ENCODE results near the gene TMEM59.
A peak's percentile ranks its signal among the peaks of the same experiment; 100 is the strongest.

TMEM59 gene

DNA sequence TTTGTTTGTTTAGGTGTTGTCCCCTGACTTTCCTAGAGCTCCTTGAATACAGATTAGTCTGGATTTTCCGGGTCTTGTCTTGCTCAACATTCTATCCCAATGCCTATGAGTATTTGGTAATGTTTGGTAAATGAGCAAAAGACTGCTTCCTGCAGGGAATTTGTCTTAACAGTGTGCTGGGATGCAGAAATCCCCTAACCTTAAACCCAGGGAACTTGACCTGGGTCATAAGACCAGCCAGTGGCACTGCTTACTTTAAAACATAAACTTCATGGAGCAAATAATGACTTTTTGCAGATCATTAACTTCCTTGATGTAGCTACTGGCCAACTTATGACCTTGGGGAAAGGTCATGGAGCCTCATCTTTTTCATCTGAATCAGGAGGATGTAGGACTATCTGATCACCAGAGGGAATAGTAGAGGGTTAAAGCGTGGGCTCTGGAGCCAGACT is 27.6 kb upstream of the TMEM59 start:
- DNase-seq (ENCODE audit: low read depth): no peak
- TF ChIP-seq, protein P1, sequence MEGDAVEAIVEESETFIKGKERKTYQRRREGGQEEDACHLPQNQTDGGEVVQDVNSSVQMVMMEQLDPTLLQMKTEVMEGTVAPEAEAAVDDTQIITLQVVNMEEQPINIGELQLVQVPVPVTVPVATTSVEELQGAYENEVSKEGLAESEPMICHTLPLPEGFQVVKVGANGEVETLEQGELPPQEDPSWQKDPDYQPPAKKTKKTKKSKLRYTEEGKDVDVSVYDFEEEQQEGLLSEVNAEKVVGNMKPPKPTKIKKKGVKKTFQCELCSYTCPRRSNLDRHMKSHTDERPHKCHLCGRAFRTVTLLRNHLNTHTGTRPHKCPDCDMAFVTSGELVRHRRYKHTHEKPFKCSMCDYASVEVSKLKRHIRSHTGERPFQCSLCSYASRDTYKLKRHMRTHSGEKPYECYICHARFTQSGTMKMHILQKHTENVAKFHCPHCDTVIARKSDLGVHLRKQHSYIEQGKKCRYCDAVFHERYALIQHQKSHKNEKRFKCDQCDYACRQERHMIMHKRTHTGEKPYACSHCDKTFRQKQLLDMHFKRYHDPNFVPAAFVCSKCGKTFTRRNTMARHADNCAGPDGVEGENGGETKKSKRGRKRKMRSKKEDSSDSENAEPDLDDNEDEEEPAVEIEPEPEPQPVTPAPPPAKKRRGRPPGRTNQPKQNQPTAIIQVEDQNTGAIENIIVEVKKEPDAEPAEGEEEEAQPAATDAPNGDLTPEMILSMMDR (IDR thresholded peaks at IDR 0.05; ENCODE audit: control insufficient read depth, insufficient read depth, low read depth, low read length, missing control alignments): no peak
- no peak overlapping the region for H3K4me3 ChIP-seq (ENCODE audit: control insufficient read depth, low read depth, low read length)

DNA sequence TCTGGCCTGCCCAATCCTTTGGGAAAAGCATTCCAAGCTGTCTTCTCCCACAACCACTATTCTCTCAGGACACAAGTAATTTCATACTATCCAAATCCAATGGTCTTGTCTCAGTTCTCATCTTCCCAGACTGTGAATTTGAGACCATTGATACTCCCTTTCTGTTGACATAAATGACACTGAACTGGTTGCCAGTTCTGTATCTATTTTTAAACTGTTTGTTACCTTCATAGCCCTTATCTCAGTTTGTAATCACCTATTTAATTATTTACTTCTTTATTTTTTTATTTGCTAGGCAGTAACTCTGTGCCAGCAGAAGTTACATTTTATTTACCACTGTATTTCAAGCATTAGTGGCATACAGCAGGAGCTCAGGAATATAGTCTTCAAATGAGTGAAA is 24.4 kb upstream of the TMEM59 start:
- no peak overlapping the region for H3K4me3 ChIP-seq (ENCODE audit: control insufficient read depth, low read depth, low read length)
- TF ChIP-seq, protein P1 (IDR thresholded peaks at IDR 0.05; ENCODE audit: control insufficient read depth, insufficient read depth, low read depth, low read length, missing control alignments): no peak
- no peak for DNase-seq (ENCODE audit: low read depth)

DNA sequence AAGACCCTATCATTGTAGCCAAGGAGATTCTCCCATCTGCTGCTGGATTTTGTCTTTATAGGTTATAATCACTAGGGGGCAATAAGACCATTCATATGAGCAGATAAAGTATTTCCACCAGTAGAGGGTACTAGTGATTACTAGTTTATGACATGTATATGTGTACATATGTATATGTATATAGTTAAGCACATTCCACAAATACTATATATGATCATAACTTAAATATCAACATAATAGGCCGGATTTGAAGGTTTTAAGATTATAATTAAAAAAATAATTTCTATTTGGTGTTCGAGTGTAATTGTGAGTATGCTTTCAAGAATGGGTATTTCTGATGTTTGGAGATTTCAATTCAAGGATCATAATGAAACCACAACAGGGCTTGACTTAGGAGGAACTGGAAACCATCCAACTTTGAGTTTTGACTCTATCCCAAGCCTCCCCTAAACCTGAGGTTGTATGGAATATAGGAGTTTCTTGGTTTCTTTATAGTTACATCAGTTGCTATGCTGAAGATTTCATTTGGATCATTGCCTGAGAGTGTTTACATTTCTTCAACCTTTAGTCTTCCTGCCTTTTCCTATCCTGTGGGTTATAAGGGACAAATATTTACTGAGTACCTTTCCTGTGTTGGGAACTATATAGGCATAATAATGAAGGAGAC is 17.3 kb upstream of the TMEM59 start:
- TF ChIP-seq, protein P1 (IDR thresholded peaks at IDR 0.05; ENCODE audit: control insufficient read depth, insufficient read depth, low read depth, low read length, missing control alignments): peak; percentile 74
- no peak for DNase-seq (ENCODE audit: low read depth)
- H3K4me3 ChIP-seq (ENCODE audit: control insufficient read depth, low read depth, low read length): no peak overlapping the region

DNA sequence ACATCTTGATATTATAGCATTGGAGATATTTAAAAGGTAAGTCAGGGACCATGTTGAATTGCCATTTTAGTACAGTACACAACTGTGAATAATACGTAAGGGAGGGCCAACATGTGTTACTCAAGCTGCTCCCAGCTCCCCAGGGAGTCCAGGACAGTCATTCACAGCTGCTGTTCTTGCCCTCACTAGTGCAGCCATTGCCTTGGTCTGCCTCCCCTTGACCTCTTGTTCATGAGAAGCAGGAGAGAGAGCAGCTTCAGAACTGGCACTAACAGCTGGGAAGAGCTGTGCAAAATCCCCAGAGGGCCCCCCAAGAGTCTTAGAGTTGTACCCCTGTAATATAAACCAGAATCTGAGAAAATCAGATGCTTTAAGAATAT is 16.8 kb upstream of the TMEM59 start:
- TF ChIP-seq, protein P1 (IDR thresholded peaks at IDR 0.05; ENCODE audit: control insufficient read depth, insufficient read depth, low read depth, low read length, missing control alignments): no peak
- DNase-seq (ENCODE audit: low read depth): no peak
- H3K4me3 ChIP-seq (ENCODE audit: control insufficient read depth, low read depth, low read length): no peak overlapping the region

DNA sequence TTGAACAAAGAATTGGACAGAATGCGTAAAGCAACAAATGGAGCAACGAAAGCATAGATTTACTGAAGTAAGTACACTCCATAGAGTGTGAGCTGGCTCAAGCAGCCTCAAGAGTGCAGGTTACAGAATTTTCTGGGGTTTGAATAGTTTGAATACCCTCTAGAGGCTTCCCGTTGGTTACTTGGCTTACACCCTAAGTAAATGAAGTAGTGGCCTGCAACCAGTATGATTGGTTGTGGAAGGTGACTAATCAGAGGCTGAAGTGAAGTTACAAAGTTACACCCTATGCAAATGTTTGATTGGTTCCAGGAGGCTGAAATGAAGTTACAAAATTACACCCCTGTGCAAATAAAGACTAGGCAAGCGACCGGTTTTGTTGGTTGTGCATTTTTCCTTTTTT is 11.3 kb upstream of the TMEM59 start:
- no peak overlapping the region for H3K4me3 ChIP-seq (ENCODE audit: control insufficient read depth, low read depth, low read length)
- DNase-seq (ENCODE audit: low read depth): no peak
- TF ChIP-seq, protein P1 (IDR thresholded peaks at IDR 0.05; ENCODE audit: control insufficient read depth, insufficient read depth, low read depth, low read length, missing control alignments): no peak

DNA sequence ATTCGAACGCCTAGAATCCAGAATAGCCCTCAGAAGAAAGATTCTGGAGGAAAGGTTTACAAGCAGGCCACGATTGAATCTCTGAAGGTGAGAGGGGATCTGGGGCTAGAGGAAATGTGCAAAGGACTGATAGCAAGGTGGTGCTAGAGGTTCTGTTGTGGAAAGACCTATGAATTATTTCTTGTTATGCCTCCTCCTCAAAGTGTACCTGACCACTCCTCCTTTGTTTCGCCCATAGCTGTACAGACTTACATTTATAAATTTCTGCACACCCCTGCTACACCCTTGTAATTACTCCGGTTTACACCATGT is 1.4 kb upstream of the TMEM59 start:
- TF ChIP-seq, protein P1 (IDR thresholded peaks at IDR 0.05; ENCODE audit: control insufficient read depth, insufficient read depth, low read depth, low read length, missing control alignments): no peak
- no peak for DNase-seq (ENCODE audit: low read depth)
- no peak overlapping the region for H3K4me3 ChIP-seq (ENCODE audit: control insufficient read depth, low read depth, low read length)
